ENCODE data around the gene ZNF512. TPM values are rescaled to one million over a fixed set of nuclear protein-coding genes. Genes with fewer than 3 reads are reported as not detected.
"Not testable (repeated sequence)": the region's sequence is repeated elsewhere in the genome, so short reads cannot be mapped to it uniquely, and the experiment has no call there.

The ZNF512 gene
- total RNA-seq, 5 donors from 2014 or later (not counting 1 experiment from before 2014, with no cell fraction given) = 38.9 to 52.1 (median 49.7) TPM

DNA sequence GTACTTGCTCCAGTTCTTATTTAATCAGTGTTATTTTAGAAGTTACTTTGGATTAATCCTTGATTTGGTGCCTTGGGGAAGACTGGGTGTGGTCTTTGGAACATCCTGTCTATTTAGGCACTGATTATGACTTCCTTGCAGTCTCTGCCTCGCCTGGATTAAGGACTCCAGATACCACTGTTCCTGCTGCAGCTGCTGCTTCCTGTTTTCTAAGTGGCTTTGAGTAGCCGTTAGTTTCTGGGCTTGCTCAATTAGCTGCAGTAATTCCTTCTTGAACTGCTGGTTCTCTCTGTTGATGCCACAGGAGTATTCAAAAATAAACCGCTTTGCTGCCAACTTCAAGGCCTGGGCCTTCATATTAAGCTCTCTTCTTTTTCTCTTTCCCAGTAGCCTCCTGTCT is 44.1 kb downstream of the ZNF512 start:
- not testable (repeated sequence) for H3K9me3 ChIP-seq; H3K4me3 ChIP-seq (ENCODE audit: control insufficient read depth in 1 of 2, extremely low read depth in 1 of 2, low read length in 1 of 2); H3K27me3 ChIP-seq (replicated peaks in 1 of 2; ENCODE audit: control insufficient read depth in 2 of 2, extremely low read depth in 1 of 2, insufficient read depth in 2 of 2, low read length in 1 of 2); H3K4me3 Mint-ChIP-seq; DNase-seq; H3K27me3 Mint-ChIP-seq; H3K27ac ChIP-seq (ENCODE audit: low read length); ATAC-seq (replicated peaks in 1 of 4); H3K9me3 Mint-ChIP-seq
- WGBS (ENCODE audit: insufficient coverage) = 100% methylated on average over 1 of the region's 3 CpGs
- peaks cover 7 to 34% (median 28%) of the 10 kb centered on the region in 3 donors for H3K4me1 Mint-ChIP-seq
- H3K36me3 Mint-ChIP-seq = peaks cover 36% of the 10 kb centered on the region
- H3K4me1 ChIP-seq (ENCODE audit: control insufficient read depth in 1 of 2, extremely low read depth in 1 of 2, insufficient read depth in 2 of 2, low read length in 2 of 2) = peaks cover 12 to 22% of the 10 kb centered on the region in 2 experiments
- peak overlapping the region; percentile 28 to 39 for H3K27ac Mint-ChIP-seq
- peaks cover 3 to 40% of the 10 kb centered on the region in 2 donors for H3K36me3 ChIP-seq (ENCODE audit: control insufficient read depth in 2 of 2, extremely low read depth in 1 of 2, insufficient read depth in 1 of 2, low read length in 1 of 2)
- ChIA-PET POLR2A (interaction anchor here in 1 of 2 donors (0.9 kb wide), 1 partner anchor 22 kb away, joined by 4 read pairs; no protein-coding TSS in a partner anchor), CTCF (interaction anchor here in 1 of 2 donors (0.6 kb wide), 1 partner anchor 101 kb away, joined by 7 read pairs; no protein-coding TSS in a partner anchor)

DNA sequence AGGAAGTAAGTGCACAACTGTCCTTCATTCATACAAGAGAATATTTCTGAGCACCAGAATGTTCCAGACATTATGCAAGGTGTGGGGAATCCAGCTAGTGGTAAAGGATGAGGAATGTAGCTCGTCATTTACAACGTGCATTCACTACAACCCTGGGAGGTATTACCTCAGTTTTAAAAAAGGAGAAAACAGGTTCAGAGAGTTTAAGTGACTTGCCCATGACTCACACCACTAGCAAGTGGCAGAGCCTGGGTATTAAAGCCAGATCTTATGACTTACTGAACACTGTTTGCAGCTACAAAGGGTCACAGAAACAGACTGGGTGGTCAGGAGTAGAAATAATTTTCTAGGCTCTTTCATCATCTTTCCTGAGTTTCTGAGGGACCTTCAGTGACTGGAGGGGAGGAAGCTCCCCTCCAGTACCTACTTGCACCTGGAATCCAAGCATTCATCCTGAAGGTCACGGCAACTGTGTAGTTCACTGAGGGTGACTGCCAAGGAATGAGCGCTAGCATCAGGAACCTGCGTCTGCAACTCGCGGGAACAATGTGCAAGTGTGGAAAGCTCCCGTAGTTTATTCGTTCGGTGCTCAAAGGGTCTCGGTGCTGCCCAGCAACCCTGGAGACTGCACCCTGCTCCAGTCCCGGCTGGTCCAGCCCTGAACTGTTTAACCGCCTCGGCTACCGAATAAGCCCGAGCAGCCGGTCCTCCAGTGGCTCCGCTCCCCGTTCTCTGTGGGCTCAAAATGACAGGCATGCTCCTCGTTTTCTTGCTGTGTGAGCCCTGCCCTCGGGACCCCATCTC is 45.3 kb downstream of the ZNF512 start:
- H3K4me1 Mint-ChIP-seq = peaks cover 7 to 40% (median 30%) of the 10 kb centered on the region in 3 donors
- peaks cover 12 to 22% of the 10 kb centered on the region in 2 experiments for H3K4me1 ChIP-seq (ENCODE audit: control insufficient read depth in 1 of 2, extremely low read depth in 1 of 2, insufficient read depth in 2 of 2, low read length in 2 of 2)
- ATAC-seq (replicated peaks in 1 of 4) (peak in 3 of 4 experiments; percentile 22 to 33 (median 22)), DNase-seq (peak in 1 of 35 experiments; percentile 0)
- no peak overlapping the region for H3K4me3 Mint-ChIP-seq
- H3K27ac Mint-ChIP-seq = peak overlapping the region in 1 of 2 donors; percentile 28
- ChIA-PET CTCF (interaction anchor here in 1 of 2 donors (0.6 to 1.3 kb wide), 3 partner anchors 42 to 55 kb away, joined by 3 to 7 read pairs (median 4); no protein-coding TSS in a partner anchor), POLR2A (interaction anchor here (0.5 to 1.4 kb wide), 8 partner anchors 18 to 1680 kb away, joined by 3 to 5 read pairs (median 4); partner anchors contain the start of genes SLC4A1AP (in 1 of the 2) and SUPT7L (in 1 of the 2))
- H3K9me3 ChIP-seq = no peaks in the 10 kb centered on the region
- H3K27me3 ChIP-seq (replicated peaks in 1 of 2; ENCODE audit: control insufficient read depth in 2 of 2, extremely low read depth in 1 of 2, insufficient read depth in 2 of 2, low read length in 1 of 2) = no peaks in the 10 kb centered on the region
- H3K4me3 ChIP-seq (ENCODE audit: control insufficient read depth in 1 of 2, extremely low read depth in 1 of 2, low read length in 1 of 2) = peak overlapping the region; percentile 91 to 98
- H3K27ac ChIP-seq (ENCODE audit: low read length) = peak overlapping the region; percentile 80
- H3K36me3 ChIP-seq (ENCODE audit: control insufficient read depth in 2 of 2, extremely low read depth in 1 of 2, insufficient read depth in 1 of 2, low read length in 1 of 2) = peaks cover 5 to 39% of the 10 kb centered on the region in 2 donors
- H3K36me3 Mint-ChIP-seq = peaks cover 33% of the 10 kb centered on the region
- H3K9me3 Mint-ChIP-seq = no peaks in the 10 kb centered on the region
- 4% methylated on average over 17 of the region's 21 CpGs for WGBS (ENCODE audit: insufficient coverage)
- no peaks in the 10 kb centered on the region for H3K27me3 Mint-ChIP-seq

DNA sequence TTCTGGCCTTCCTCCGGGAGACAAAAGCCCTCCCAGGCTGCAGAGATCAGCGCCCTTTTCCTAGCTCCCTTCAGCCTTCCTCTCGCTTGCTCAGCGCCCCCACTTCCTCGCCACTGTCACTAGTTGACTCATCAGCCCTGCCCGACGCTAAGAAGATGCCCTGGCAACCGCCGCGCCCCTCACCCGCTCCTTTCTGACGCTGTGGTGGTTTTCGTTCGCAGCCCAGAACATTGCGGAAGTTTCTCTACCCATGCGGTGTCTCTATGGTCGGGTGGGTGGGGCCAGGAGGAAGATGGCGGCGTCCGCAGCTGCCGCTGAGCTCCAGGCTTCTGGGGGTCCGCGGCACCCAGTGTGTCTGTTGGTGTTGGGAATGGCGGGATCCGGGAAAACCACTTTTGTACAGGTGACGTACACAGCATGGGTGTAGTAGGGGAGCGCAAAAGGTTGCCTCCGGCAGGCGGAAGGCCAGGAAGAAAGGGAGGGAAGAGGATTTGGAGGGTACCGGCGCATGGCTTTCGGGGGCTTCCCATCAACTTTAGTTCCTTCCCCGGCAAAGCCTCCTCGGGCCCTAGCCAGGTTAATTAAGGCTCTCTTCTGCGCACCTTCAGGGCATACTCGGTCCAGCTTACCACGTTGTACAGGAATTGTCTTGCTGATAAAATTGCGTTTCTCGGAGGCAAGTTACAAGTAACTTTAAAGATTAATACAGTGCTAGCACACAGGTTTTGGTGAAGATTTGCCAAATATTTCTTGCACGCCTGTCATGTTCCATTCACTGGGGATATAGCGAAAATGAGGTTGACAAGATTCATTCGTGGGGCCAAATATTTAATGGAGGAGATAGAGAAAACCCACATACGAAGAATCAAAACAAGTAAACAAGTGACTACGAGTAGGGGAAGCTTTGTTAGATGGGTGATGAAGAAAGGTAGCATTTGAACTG is 46.2 kb downstream of the ZNF512 start, which contains the start of the genes CCDC121 and GPN1:
Gene CCDC121 (minus strand): TSS at position 246 of the 943 bp plus-strand sequence. CDS start 1,213 bp downstream, outside the sequence.
Gene GPN1 (plus strand): TSS at position 284 of the 943 bp plus-strand sequence. CDS start 9 bp downstream, at position 293.
- peak; percentile 82 to 97 (median 94) for DNase-seq
- ChIA-PET POLR2A (interaction anchor here (0.5 to 1.4 kb wide), 8 partner anchors 18 to 1679 kb away, joined by 3 to 5 read pairs (median 4); partner anchors contain the start of genes SLC4A1AP (in 1 of the 2) and SUPT7L (in 1 of the 2)), CTCF (interaction anchor here in 1 of 2 donors (0.6 to 1.3 kb wide), 3 partner anchors 43 to 55 kb away, joined by 3 to 7 read pairs (median 4); no protein-coding TSS in a partner anchor)
- H3K9me3 ChIP-seq = no peaks in the 10 kb centered on the region
- no peak within 1 kb of the TSS for H3K4me3 Mint-ChIP-seq
- H3K4me1 Mint-ChIP-seq = peaks cover 7 to 40% (median 30%) of the 10 kb centered on the region in 3 donors
- ATAC-seq (replicated peaks in 1 of 4) = peak; percentile 100
- peaks cover 5 to 38% of the 10 kb centered on the region in 2 donors for H3K36me3 ChIP-seq (ENCODE audit: control insufficient read depth in 2 of 2, extremely low read depth in 1 of 2, insufficient read depth in 1 of 2, low read length in 1 of 2)
- H3K27me3 ChIP-seq (replicated peaks in 1 of 2; ENCODE audit: control insufficient read depth in 2 of 2, extremely low read depth in 1 of 2, insufficient read depth in 2 of 2, low read length in 1 of 2) = no peaks in the 10 kb centered on the region
- 1% methylated on average over 41 of the region's 44 CpGs for WGBS (ENCODE audit: insufficient coverage)
- H3K27ac Mint-ChIP-seq = peak within 1 kb of the TSS in 1 of 2 donors; percentile 28
- peak within 1 kb of the TSS; percentile 80 for H3K27ac ChIP-seq (ENCODE audit: low read length)
- H3K36me3 Mint-ChIP-seq = peaks cover 35% of the 10 kb centered on the region
- H3K9me3 Mint-ChIP-seq = no peaks in the 10 kb centered on the region
- peak within 1 kb of the TSS; percentile 91 to 98 for H3K4me3 ChIP-seq (ENCODE audit: control insufficient read depth in 1 of 2, extremely low read depth in 1 of 2, low read length in 1 of 2)
- H3K4me1 ChIP-seq (ENCODE audit: control insufficient read depth in 1 of 2, extremely low read depth in 1 of 2, insufficient read depth in 2 of 2, low read length in 2 of 2) = peaks cover 12 to 22% of the 10 kb centered on the region in 2 experiments
- H3K27me3 Mint-ChIP-seq = no peaks in the 10 kb centered on the region

DNA sequence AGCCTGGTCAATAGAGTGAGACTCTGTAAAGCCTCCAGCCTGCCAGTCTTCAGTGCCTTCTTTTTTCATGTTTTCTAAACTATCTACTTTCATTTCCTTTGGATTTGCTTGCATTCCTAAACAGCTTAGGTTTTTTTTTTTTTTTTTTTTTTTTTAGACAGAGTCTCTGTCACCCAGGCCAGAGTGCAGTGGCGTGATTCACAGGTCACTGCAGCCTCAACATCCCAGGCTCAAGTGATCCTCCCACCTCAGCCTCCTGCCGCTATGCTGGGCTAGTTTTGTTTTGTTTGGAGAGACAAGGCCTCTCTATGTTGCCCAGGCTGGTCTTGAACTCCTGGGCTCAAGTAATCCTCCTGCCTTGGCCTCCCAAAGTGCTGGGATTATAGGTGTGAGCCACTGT is 47.4 kb downstream of the ZNF512 start:
- H3K9me3 ChIP-seq; H3K4me3 Mint-ChIP-seq; H3K4me3 ChIP-seq (ENCODE audit: control insufficient read depth in 1 of 2, extremely low read depth in 1 of 2, low read length in 1 of 2); H3K9me3 Mint-ChIP-seq; H3K27ac Mint-ChIP-seq; DNase-seq; H3K27me3 ChIP-seq (replicated peaks in 1 of 2; ENCODE audit: control insufficient read depth in 2 of 2, extremely low read depth in 1 of 2, insufficient read depth in 2 of 2, low read length in 1 of 2); H3K27ac ChIP-seq (ENCODE audit: low read length); H3K27me3 Mint-ChIP-seq; ATAC-seq (replicated peaks in 1 of 4): not testable (repeated sequence)
- peaks cover 12 to 22% of the 10 kb centered on the region in 2 experiments for H3K4me1 ChIP-seq (ENCODE audit: control insufficient read depth in 1 of 2, extremely low read depth in 1 of 2, insufficient read depth in 2 of 2, low read length in 2 of 2)
- H3K36me3 ChIP-seq (ENCODE audit: control insufficient read depth in 2 of 2, extremely low read depth in 1 of 2, insufficient read depth in 1 of 2, low read length in 1 of 2) = peaks cover 5 to 41% of the 10 kb centered on the region in 2 donors
- H3K4me1 Mint-ChIP-seq = peaks cover 12 to 40% (median 30%) of the 10 kb centered on the region in 3 donors
- POLR2A ChIA-PET = interaction anchor here in 1 of 2 donors (0.6 kb wide), 1 partner anchor 49 kb away, joined by 6 read pairs; no protein-coding TSS in a partner anchor
- no CpG with 5 or more reads among the region's 2 CpGs for WGBS (ENCODE audit: insufficient coverage)
- peaks cover 38% of the 10 kb centered on the region for H3K36me3 Mint-ChIP-seq
- CTCF ChIA-PET = interaction anchor here in 1 of 2 donors (0.6 kb wide), 1 partner anchor 34 kb away, joined by 3 read pairs; the partner anchor contains the start of gene SLC4A1AP

DNA sequence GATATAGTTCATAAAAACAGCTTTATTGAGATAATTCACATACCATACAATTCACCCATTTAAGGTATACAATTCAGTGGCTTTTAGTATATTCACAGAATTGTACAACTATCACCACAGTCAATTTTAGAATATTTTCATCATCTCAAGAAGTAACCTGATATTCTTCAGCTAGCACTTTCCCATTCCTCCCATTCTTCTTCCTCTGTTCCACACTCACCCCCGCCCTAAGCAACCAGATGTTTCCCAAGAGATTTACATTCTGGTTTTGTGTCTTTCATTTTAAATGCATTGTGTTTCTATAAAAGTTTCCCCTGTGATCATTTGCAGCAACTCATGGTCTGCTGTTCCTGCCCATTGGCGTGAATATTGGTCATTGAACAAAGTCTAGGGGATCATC is 51.4 kb downstream of the ZNF512 start:
- Mint-ChIP-seq H3K9me3 (no peaks in the 10 kb centered on the region), H3K4me1 (peaks cover 16 to 38% (median 31%) of the 10 kb centered on the region in 3 donors), H3K27ac (no peak overlapping the region), H3K27me3 (no peaks in the 10 kb centered on the region), H3K4me3 (no peak overlapping the region), H3K36me3 (peaks cover 63% of the 10 kb centered on the region)
- no peak for DNase-seq
- CTCF ChIA-PET = interaction anchor here in 1 of 2 donors (1.0 kb wide), 1 partner anchor 11 kb away, joined by 3 read pairs; no protein-coding TSS in a partner anchor
- no peak overlapping the region for H3K27ac ChIP-seq (ENCODE audit: low read length)
- H3K36me3 ChIP-seq (ENCODE audit: control insufficient read depth in 2 of 2, extremely low read depth in 1 of 2, insufficient read depth in 1 of 2, low read length in 1 of 2) = peaks cover 5 to 79% of the 10 kb centered on the region in 2 donors
- 100% methylated on average over 1 of the region's 2 CpGs for WGBS (ENCODE audit: insufficient coverage)
- POLR2A ChIA-PET = no interaction called here
- H3K9me3 ChIP-seq = no peaks in the 10 kb centered on the region
- no peak overlapping the region for H3K4me3 ChIP-seq (ENCODE audit: control insufficient read depth in 1 of 2, extremely low read depth in 1 of 2, low read length in 1 of 2)
- peaks cover 5 to 12% of the 10 kb centered on the region in 2 experiments for H3K4me1 ChIP-seq (ENCODE audit: control insufficient read depth in 1 of 2, extremely low read depth in 1 of 2, insufficient read depth in 2 of 2, low read length in 2 of 2)
- ATAC-seq (replicated peaks in 1 of 4) = no peak
- H3K27me3 ChIP-seq (replicated peaks in 1 of 2; ENCODE audit: control insufficient read depth in 2 of 2, extremely low read depth in 1 of 2, insufficient read depth in 2 of 2, low read length in 1 of 2) = no peaks in the 10 kb centered on the region

Data from T-cell (primary cell).